GM13976 (cell line): ENCODE measurements around the gene OR2H2.

Source experiments
- DNase-seq: peaks from one replicate; pipeline ENCODE4 v3.0.0; 2012; ENCODE audit warnings: low spot score
- in situ Hi-C: fragments of 300-500 bp; cut with MboI; formaldehyde crosslinking; loops from one replicate; pipeline ENCODE4 v1.12.0; 2022; ENCODE audit warnings: low sequenced_read_pairs, mixed read lengths, inconsistent platforms; ENCODE audit not compliant: unreplicated experiment
- TF ChIP-seq, protein P1 (sequence below): IDR thresholded peaks from 2 replicates; pipeline ENCODE4 v1.5.1; 2012; ENCODE audit warnings: borderline replicate concordance, mild to moderate bottlenecking; ENCODE audit not compliant: insufficient read depth; ENCODE audit errors: extremely low read depth, missing control alignments, control extremely low read depth

Gene OR2H2

DNA sequence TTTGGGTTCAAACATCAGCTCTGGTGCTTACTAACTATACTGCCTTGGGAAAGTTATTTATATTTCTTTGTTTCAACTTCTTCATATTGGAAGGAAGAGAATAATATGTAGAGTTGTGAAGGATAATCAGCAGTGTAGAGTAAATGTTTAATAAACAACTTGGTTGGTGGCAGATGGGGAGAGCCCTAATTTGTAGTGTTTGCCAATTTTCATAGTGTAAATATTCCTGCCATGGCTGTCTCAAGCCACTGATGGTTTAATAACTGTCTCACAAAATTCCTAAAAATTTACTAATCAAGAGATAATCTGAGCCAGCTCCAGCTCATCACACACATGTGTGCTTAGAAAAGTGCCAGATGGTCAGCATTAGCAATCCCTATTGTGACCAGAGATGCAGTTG lies at the start of gene OR2H2:
Gene OR2H2, plus strand, starts transcription at position 301 of the 400 bp plus-strand sequence. CDS start 2,824 bp downstream, outside the sequence.
- no peak for DNase-seq
- TF ChIP-seq, protein P1, sequence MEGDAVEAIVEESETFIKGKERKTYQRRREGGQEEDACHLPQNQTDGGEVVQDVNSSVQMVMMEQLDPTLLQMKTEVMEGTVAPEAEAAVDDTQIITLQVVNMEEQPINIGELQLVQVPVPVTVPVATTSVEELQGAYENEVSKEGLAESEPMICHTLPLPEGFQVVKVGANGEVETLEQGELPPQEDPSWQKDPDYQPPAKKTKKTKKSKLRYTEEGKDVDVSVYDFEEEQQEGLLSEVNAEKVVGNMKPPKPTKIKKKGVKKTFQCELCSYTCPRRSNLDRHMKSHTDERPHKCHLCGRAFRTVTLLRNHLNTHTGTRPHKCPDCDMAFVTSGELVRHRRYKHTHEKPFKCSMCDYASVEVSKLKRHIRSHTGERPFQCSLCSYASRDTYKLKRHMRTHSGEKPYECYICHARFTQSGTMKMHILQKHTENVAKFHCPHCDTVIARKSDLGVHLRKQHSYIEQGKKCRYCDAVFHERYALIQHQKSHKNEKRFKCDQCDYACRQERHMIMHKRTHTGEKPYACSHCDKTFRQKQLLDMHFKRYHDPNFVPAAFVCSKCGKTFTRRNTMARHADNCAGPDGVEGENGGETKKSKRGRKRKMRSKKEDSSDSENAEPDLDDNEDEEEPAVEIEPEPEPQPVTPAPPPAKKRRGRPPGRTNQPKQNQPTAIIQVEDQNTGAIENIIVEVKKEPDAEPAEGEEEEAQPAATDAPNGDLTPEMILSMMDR = no peak
- in situ Hi-C loops = no loop called here

DNA sequence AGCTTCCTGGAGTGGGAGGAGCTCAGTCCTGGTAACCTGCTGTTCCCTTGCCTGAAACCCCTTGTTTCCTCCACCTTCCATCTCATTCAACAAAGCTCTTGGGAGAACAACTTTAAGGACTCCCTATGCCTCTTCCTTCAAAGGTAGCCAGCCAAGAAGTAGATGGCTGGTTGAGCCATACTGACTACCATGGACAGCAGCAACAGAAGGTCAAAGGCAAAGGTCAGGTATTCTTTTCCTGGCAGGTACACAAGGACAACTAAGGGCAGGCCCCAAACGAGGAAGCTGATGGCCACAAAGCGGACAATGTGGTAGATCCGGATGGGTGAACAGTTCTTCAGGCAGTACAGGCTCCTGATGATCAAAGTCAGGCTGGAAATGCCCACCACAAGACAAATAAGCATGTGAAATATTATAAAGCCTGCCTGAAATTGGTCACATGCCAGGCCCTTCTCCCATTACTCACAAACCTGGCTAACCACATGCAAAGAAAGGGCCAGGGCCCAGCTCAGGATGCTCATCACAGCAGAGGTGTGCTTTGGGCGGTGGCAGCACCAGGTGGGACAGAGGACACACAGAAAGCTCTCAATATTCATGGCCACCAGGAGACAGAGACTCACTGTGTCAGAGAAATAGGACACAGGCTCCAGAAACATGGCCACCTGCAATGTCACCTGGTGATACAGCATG lies 47.1 kb upstream of the OR2H2 start:
- DNase-seq = no peak
- in situ Hi-C loops = no loop called here
- TF ChIP-seq, protein P1 = no peak

DNA sequence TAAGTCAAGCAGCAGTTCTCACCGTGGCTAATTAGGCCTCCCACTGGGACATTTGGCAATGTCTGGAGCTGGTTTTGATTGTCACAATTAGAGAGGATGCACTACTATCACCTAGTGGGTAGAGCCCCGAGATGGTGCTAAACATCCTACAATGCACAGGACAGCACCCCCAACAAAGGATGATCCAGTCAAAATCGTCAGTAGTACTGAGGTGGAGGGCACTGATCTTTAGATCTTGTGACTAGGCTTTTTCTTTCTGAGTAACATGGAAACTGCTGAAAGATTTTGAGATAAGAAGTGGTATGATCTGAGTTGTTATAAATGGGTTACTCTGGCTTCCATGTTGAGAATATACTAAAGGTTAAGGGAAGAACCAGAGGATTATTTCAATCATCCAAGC lies 37.3 kb upstream of the OR2H2 start:
- DNase-seq = no peak
- TF ChIP-seq, protein P1 = no peak
- in situ Hi-C loops = no loop called here

DNA sequence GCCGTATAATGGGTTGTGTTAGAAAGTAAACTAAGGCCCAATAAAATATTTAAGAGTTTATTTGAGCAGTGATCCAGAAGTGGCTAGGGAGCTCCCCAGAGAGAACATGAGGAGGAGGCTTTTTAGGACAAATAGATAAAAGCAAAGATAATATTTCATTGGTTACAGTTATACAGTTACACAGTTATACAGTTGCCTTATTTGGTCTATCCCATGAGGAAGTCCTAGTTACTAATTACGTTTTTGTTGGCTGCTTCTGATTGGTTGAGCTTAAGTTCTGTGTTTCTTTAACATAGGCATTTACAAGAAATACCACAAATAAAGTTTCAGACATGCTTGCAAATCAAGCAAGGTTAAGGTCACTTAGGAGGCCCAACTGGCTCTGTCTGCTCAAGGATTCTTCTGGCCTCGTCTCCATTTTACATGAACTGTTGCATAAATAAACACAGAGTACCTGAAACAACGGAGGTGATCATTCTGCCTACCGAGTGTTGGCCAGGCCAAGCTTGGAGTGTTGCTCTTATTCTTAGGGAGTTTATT lies 32.3 kb upstream of the OR2H2 start:
- peak; percentile 80 for DNase-seq
- TF ChIP-seq, protein P1 = no peak
- in situ Hi-C loops = no loop called here

DNA sequence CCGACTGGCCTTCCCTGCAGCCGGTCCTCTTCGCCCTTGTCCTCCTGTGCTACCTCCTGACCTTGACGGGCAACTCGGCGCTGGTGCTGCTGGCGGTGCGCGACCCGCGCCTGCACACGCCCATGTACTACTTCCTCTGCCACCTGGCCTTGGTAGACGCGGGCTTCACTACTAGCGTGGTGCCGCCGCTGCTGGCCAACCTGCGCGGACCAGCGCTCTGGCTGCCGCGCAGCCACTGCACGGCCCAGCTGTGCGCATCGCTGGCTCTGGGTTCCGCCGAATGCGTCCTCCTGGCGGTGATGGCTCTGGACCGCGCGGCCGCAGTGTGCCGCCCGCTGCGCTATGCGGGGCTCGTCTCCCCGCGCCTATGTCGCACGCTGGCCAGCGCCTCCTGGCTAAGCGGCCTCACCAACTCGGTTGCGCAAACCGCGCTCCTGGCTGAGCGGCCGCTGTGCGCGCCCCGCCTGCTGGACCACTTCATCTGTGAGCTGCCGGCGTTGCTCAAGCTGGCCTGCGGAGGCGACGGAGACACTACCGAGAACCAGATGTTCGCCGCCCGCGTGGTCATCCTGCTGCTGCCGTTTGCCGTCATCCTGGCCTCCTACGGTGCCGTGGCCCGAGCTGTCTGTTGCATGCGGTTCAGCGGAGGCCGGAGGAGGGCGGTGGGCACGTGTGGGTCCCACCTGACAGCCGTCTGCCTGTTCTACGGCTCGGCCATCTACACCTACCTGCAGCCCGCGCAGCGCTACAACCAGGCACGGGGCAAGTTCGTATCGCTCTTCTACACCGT lies 31.5 kb upstream of the OR2H2 start:
- DNase-seq = peak; percentile 69

DNA sequence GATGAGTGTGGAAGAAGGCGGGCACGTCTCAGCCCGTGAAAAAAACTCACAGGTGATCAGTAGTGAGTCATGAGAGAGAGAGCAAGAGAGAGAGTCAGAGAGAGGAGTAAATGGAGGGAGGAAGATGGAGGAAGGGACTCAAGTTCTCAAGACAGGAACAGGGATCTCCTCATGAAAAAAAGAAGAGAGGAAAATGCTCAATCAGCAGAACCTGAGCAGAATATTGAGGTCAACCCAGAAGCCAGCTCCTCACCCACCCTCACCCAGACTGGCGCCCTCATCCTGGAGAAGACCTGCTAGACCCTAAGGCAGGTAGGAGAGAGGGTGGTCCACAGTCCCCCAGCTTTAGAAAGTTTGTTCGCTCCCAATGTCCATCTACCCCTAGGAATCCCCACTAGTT lies 30.2 kb upstream of the OR2H2 start:
- TF ChIP-seq, protein P1 = no peak
- no peak for DNase-seq
- in situ Hi-C loops = no loop called here

More for the DNA sequence above, 31.5 kb upstream of the OR2H2 start:
- in situ Hi-C loops = no loop called here
- TF ChIP-seq, protein P1 = no peak
